Hematopoietic multipotent progenitor cell treated with erythropoietin and hydrocortisone succinate and interleukin-3 and kit ligand, for 4 days (in vitro differentiated cells): ENCODE measurements around the gene CEMIP2.
A peak's percentile ranks its signal among the peaks of the same experiment; 100 is the strongest.

ENCODE experiments used
- DNase-seq: peaks from one replicate; pipeline ENCODE4 v3.0.0-alpha.2; 2015

The CEMIP2 gene

DNA sequence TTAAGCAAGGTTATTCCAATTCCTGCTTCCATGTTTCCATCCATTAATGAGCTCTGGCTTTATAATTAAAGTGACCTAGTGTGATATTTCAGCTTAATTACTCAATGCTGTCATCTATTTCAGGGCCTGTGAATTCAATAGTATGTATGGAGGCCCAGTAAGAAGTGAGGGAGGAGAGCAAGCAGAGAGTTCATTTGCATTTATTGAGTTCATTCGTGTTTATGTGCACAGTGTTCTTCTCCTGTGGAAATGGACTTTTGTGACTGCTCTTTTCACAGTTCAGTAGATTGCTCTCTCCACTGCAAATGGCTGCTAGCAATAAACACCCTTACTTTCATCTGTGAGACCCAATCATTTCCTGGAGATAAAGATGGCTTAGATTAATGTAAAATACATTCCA lies 130.9 kb downstream of the CEMIP2 start:
- DNase-seq, result no peak

DNA sequence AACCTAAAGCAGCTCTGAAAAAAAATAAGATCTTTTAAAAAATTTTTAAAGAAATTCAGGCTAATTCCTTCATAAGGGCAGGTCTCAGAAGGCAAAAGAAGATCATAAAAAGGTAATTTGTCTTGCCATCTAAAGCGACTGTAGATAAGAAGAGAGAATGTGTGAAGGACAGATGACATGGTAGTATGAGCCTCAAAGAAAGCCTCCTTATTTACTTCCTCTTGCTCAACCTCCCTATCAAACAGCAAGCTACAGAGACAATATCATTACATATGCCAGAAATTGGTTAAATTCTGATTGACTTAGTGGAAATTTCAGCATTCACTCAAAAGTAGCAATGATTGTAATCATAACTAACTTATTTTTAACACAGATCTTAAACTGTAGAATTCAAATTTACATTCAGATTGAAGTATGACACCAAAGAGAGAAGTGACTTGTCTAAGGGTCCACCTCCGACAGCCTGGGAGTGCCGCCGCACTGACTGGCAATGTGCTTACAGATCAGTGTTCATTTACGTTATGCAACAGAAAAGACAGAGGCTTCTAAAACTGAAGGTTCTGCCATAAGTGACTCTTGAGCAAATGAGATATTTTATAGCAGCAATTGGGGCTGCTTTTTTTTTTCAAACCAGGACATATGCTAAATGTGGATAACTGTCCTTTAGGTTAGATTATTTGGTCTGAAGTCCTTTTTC lies 132.0 kb downstream of the CEMIP2 start:
- DNase-seq, result peak; percentile 22

DNA sequence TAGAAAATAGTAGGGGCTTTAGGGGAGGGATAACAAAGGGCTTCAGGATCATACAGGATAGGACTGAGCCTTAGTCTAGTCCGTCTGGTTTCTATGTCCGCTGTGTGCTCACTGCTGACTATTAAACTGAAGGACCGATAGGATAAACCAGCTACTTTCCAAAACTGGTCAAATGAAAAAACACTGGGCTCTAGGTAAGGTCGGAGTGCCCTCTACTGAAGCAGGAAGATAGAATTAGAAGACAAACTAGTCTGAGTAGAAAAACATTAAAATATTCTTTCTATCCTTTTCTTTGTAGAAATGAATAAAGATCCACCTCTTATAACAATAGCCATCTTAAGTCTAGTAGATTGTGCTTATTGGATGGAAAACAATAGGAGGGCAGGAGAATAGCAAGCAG lies 133.6 kb downstream of the CEMIP2 start:
- no peak for DNase-seq
